ENCODE measurements around the gene CKS1B. TPM values are rescaled to one million over a fixed set of nuclear protein-coding genes. Genes with fewer than 3 reads are reported as not detected.

CKS1B gene
- total and polyA plus RNA-seq, 9 of the 15 experiments (the other 6 are each of a cell fraction or from before 2014, with no cell fraction given), result 215 to 1,103 (median 460) TPM

DNA sequence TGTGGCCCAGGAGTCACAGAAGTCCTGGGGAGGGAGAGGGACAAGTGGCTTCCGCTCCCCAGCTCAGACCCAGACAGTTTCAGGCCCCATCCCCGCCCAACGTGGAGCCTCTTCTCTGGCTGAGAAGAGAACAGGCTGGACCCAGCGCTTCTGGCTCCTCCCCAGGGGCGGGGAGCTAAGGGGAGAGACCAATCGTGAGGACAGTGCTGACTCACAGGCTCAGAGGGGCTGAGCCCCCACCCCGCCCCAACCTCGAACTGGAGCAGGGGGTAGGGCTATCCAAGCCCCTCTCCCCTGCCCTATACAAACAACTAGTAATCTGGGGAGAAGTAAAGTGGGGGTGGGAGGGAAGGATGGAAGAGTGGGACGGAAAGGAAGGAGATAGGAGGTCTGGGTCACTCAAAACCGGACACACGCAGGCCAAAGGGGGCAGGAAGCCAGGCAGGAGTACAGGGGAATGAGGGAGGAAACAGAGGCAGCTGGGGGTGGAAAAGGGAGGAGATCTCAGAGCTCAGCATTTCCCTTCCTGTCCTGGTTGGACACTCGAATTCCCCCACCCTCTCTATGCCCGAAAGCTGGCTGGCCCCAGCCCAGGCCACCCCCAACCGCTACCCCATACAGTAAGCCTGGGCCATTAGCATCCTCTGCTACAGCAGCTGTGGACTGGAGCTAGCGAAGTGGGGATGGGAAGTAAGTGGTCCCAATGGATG, 3.7 kb upstream of the CKS1B start, which contains the start of gene SHC1 (continued):
- TF ChIP-seq NR2C2 (CRISPR knock-in tag; IDR thresholded peaks at IDR 0.05) (no peak), NR2C2 (tag; IDR thresholded peaks at IDR 0.05) (peak; percentile 57), ZNF143 (CRISPR knock-in tag; IDR thresholded peaks at IDR 0.05) (no peak), GABPA (tag; conservative IDR thresholded peaks at IDR 0.05; ENCODE audit: low read depth) (peak; percentile 61), ZNF398 (CRISPR knock-in tag; IDR thresholded peaks at IDR 0.05) (no peak), POLR2H (tag; IDR thresholded peaks at IDR 0.05; ENCODE audit: low read depth) (no peak), GTF2E2 (tag; IDR thresholded peaks at IDR 0.05) (no peak), ZC3H8 (IDR thresholded peaks at IDR 0.05) (no peak), ZNF316 (IDR thresholded peaks at IDR 0.05) (peak; percentile 83), EP300 (IDR thresholded peaks at IDR 0.05; ENCODE audit: low read length) (peak; percentile 19; the same call in 1 of the 2 replicates), NFXL1 (CRISPR knock-in tag; IDR thresholded peaks at IDR 0.05) (no peak), RBFOX2 (IDR thresholded peaks at IDR 0.05; ENCODE audit: low read depth, low read length) (peak; percentile 83), ZNF121 (CRISPR knock-in tag; conservative IDR thresholded peaks at IDR 0.05) (no peak), TFAP4 (CRISPR knock-in tag; IDR thresholded peaks at IDR 0.05; ENCODE audit: borderline replicate concordance) (peak; percentile 50; the same call in 1 of the 2 replicates), CCNT2 (IDR thresholded peaks at IDR 0.05; ENCODE audit: borderline replicate concordance, extremely low read depth, insufficient read length, low read depth, low read length) (no peak), ZNF133 (CRISPR knock-in tag; IDR thresholded peaks at IDR 0.05) (no peak), ARID1B (IDR thresholded peaks at IDR 0.05) (peak; percentile 57; the same call in 1 of the 2 replicates), ATF1 (CRISPR knock-in tag; IDR thresholded peaks at IDR 0.05) (no peak), ATF1 (tag; IDR thresholded peaks at IDR 0.05) (peak; percentile 31; the same call in 1 of the 2 replicates), NFE2 (IDR thresholded peaks at IDR 0.05; ENCODE audit: low read depth) (peak; percentile 91), FOSL1 (tag; conservative IDR thresholded peaks at IDR 0.05) (peak; percentile 73)
- TF ChIP-seq, protein P1, sequence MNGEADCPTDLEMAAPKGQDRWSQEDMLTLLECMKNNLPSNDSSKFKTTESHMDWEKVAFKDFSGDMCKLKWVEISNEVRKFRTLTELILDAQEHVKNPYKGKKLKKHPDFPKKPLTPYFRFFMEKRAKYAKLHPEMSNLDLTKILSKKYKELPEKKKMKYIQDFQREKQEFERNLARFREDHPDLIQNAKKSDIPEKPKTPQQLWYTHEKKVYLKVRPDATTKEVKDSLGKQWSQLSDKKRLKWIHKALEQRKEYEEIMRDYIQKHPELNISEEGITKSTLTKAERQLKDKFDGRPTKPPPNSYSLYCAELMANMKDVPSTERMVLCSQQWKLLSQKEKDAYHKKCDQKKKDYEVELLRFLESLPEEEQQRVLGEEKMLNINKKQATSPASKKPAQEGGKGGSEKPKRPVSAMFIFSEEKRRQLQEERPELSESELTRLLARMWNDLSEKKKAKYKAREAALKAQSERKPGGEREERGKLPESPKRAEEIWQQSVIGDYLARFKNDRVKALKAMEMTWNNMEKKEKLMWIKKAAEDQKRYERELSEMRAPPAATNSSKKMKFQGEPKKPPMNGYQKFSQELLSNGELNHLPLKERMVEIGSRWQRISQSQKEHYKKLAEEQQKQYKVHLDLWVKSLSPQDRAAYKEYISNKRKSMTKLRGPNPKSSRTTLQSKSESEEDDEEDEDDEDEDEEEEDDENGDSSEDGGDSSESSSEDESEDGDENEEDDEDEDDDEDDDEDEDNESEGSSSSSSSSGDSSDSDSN (IDR thresholded peaks at IDR 0.05; ENCODE audit: borderline replicate concordance in 1 of 2, low read depth in 2 of 2, low read length in 2 of 2), result 0 out of 4 replicates have a peak, but pooled peaks have one; percentile 20 to 45
- TF ChIP-seq, protein P2, sequence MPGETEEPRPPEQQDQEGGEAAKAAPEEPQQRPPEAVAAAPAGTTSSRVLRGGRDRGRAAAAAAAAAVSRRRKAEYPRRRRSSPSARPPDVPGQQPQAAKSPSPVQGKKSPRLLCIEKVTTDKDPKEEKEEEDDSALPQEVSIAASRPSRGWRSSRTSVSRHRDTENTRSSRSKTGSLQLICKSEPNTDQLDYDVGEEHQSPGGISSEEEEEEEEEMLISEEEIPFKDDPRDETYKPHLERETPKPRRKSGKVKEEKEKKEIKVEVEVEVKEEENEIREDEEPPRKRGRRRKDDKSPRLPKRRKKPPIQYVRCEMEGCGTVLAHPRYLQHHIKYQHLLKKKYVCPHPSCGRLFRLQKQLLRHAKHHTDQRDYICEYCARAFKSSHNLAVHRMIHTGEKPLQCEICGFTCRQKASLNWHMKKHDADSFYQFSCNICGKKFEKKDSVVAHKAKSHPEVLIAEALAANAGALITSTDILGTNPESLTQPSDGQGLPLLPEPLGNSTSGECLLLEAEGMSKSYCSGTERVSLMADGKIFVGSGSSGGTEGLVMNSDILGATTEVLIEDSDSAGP (CRISPR knock-in tag; IDR thresholded peaks at IDR 0.05), result no peak
